Bronchial epithelial cell (primary cell): ENCODE results near the gene OLFM1. TPM values are rescaled to one million over a fixed set of nuclear protein-coding genes. Genes with fewer than 3 reads are reported as not detected.

Source experiments
- DNase-seq: peaks from one replicate; pipeline ENCODE4 v3.0.0-alpha.2; 2010; ENCODE audit warnings: low read depth
- FAIRE-seq: peaks from 2 replicates; lab custom pipeline; 2011; peaks lifted over from hg19 to GRCh38; lab: Jason Lieb, UNC
- H3K27me3 ChIP-seq: 2 replicates; pipeline ENCODE4 v1.5.1; 2011; ENCODE audit warnings: low read length; ENCODE audit not compliant: control insufficient read depth, insufficient read depth
- H3K36me3 ChIP-seq: 2 replicates; pipeline ENCODE4 v1.5.1; 2011; ENCODE audit warnings: low read length; ENCODE audit not compliant: control insufficient read depth, insufficient read depth
- H3K4me3 ChIP-seq: 2 replicates; pipeline ENCODE4 v1.5.1; 2011; ENCODE audit warnings: mild to moderate bottlenecking, low read depth, low read length, control low read depth
- CTCF ChIP-seq: IDR thresholded peaks from 2 replicates; pipeline ENCODE4 v1.5.1; 2011; ENCODE audit warnings: mild to moderate bottlenecking, moderate library complexity, low read length, control low read depth, inconsistent platforms; ENCODE audit not compliant: insufficient read depth, severe bottlenecking
- total RNA-seq: library from RNA; depleted of rRNA; stranded (reverse); fragments of >200 nt; gene quantifications from 2 replicates; pipeline ENCODE4 v1.2.1, GENCODE V29; 2014

OLFM1 gene
- total RNA-seq, 1 donor from 2014 or later: 0.26 TPM

GRCh38 chr9:135152614-135153334, 65.3 kb downstream of the OLFM1 start:
- Histone ChIP-seq H3K4me3 (no peak overlapping the region), H3K27me3 (no peaks in the 10 kb centered on the region), H3K36me3 (no peaks in the 10 kb centered on the region)
- no peak for FAIRE-seq
- no peak for TF ChIP-seq CTCF
- DNase-seq: no peak

- H3K27me3 ChIP-seq: no peaks in the 10 kb centered on the region
- H3K36me3 ChIP-seq: no peaks in the 10 kb centered on the region
- no peak for DNase-seq
- TF ChIP-seq CTCF: no peak
- no peak overlapping the region for H3K4me3 ChIP-seq
- no peak for FAIRE-seq
Measured at GRCh38 chr9:135154050-135154615, 66.7 kb downstream of the OLFM1 start.

GRCh38 chr9:135155396-135155795, 67.9 kb downstream of the OLFM1 start:
- no peak overlapping the region for H3K4me3 ChIP-seq
- no peak for TF ChIP-seq CTCF
- no peaks in the 10 kb centered on the region for H3K36me3 ChIP-seq
- no peak for FAIRE-seq
- no peaks in the 10 kb centered on the region for H3K27me3 ChIP-seq
- DNase-seq: no peak

GRCh38 chr9:135156525-135157510, 69.3 kb downstream of the OLFM1 start:
- no peaks in the 10 kb centered on the region for H3K36me3 ChIP-seq
- H3K4me3 ChIP-seq: no peak overlapping the region
- no peak for FAIRE-seq
- TF ChIP-seq CTCF: no peak
- no peaks in the 10 kb centered on the region for H3K27me3 ChIP-seq
- DNase-seq: no peak

GRCh38 chr9:135157856-135158563, 70.5 kb downstream of the OLFM1 start:
- Histone ChIP-seq H3K4me3 (no peak overlapping the region), H3K27me3 (no peaks in the 10 kb centered on the region), H3K36me3 (no peaks in the 10 kb centered on the region)
- TF ChIP-seq CTCF: no peak
- FAIRE-seq (peak; percentile 76), DNase-seq (no peak)
